COR-L47 (cell line): ENCODE measurements around the gene ERCC6L.
"Not testable (repeated sequence)": the region's sequence is repeated elsewhere in the genome, so short reads cannot be mapped to it uniquely, and the experiment has no call there.

ENCODE experiments used
- DNase-seq: peaks from one replicate; lab custom pipeline; 2025; lab: John Stamatoyannopoulos, UW

The ERCC6L gene

DNA sequence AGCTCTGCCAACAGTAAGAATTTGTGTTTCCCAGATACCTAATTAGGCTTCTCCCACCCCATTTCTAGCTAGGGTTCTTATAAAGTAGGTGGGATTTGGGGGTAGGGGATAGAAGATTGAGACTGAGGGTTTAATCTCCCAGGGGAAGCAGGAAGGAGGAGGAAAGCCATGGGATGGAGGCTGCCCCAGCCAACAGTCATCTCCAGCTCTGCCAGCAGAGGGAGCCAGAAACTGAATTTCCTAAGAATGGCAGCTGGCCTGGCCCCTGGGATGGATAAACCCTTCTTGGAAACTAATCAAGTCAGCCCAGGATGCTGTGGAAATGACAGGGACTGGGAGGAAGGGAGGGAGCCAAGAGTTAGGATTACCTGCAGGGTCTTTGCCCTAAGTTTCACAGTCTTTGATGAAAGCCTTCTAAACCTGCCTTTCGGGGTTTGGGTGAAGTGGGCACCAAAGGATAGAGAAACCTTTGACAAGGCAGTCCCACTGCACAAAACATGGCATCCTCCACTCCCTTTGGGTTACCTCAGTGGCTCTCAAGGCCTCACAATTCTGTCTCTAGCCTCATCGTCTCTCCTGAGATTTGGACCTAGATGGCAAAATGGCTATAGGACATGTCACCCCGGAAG is 6.7 kb upstream of the ERCC6L start:
- peak; percentile 40 for DNase-seq

- DNase-seq, result no peak
These were observed 4.6 kb upstream of the ERCC6L start for GRCh38 chrX:72243472-72243871.

DNA sequence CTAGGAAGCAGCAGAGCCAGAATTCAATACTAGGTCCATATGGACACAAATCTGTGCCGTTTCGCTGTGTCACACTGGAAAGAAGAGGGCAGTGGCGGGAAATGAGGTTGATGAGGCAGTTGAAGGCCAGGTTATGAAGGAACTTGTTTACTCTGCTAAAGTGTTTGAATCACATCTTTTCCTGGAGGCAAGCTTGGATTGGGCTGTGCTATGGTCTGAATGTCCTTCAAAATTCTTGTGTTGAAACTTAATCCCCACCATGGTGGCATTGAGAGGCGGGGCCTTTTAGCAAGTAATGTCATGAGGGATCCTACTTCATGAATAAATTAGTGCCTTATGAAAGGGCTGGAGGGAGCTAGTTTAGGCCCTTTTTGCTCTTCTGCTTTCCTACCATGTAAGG is 2.1 kb upstream of the ERCC6L start:
- DNase-seq, result no peak

DNA sequence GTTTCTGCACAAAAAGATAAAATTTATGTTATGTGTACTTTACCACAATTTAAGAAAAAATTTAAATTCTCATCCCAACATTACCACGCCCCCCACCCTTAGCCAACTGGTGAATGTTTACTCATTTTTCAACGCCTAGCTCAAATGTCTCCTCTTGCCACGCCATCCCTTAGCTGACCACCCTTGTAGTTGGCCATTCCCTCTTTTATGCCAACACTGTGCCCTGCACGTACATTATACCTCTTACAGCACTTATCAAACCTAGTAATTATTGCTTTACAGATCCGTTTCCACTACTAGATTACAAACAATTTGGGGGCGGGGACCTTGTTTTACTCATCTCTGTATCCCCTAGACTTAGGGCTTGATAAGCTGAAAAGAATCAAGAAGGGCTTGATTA is 644 bp downstream of the ERCC6L start:
- no peak for DNase-seq

DNA sequence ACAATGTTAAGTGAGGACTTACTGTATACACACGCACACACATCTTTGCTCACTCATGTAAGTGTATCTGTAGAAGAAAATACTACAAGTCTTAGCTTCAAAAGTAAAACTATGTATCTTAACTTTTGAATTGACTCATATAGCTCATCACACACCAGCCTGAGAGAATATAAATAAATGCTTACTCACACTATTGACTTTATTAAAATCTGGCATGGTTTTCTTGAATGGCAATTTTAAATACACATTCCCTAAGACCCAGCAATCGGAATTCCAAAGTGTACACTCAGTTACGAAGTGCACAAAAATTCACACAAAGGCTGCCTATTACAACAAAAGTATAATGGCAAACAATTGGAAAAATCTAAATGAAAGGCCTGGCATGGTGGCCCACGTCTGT is 2.0 kb downstream of the ERCC6L start:
- DNase-seq, result no peak

- DNase-seq, result no peak
These were observed 8.5 kb downstream of the ERCC6L start for GRCh38 chrX:72230290-72230689.

GRCh38 chrX:72220375-72220774 is 18.5 kb downstream of the ERCC6L start:
- DNase-seq, result not testable (repeated sequence)

DNA sequence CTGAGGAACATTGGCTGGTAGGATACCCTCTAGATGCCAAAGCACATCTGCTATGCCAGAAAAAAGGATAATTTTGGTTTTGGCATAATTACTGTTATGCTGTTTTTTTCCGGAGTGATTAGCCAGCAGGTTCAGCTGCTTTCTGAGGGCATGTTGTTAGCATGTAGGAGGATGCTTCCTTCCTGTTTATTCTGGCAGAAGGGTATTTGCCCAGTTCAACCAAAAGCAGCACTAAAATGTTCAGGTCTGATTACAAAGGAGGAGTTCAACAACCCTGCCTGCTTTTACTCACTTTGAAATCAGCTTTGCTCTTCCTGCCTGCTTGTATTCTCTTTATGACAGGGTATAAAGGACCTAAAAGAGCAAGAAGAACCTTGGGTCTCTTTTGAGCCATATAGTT is 21.9 kb downstream of the ERCC6L start:
- no peak for DNase-seq

- DNase-seq, result no peak
These were observed 30.6 kb downstream of the ERCC6L start for GRCh38 chrX:72208126-72208800.

DNA sequence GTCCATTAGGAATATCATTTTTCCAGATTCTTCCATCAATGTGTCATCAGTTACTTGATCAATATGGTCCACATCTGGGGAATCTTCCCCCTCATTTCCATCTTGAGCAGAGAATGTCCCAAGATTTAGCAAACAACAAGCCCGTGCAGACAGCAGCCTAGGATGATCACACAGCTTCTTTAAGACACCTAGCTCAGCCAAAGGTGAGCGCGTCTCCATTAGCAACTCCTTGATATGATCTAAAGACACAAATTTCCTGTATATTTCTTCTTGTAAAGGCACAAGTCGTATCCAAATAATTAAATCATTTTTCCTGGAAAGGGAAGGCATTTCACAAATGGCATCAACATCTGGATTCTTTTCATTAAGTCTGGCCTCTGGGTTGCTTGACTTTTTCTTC is 31.5 kb downstream of the ERCC6L start:
- no peak for DNase-seq

GRCh38 chrX:72205706-72206105 is 33.1 kb downstream of the ERCC6L start:
- no peak for DNase-seq

DNA sequence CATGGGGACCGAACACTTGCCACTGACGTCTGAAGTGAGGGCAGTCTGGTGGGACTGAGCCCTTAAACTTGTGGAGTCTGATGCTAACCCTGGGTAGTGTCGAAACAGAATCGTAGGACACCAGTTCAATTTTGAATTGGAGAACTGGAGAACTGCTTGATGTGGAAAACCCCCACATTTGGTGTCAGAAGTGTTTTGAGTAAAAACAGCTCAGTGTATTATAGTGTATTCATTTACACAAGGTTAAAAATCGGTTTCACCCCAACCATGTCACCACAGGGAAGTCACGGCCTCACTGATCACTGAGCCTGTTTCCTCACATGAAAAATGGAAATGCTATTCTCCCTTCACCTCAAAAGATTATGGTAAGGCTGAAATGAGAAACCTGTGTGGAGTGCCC is 35.4 kb downstream of the ERCC6L start:
- no peak for DNase-seq

DNA sequence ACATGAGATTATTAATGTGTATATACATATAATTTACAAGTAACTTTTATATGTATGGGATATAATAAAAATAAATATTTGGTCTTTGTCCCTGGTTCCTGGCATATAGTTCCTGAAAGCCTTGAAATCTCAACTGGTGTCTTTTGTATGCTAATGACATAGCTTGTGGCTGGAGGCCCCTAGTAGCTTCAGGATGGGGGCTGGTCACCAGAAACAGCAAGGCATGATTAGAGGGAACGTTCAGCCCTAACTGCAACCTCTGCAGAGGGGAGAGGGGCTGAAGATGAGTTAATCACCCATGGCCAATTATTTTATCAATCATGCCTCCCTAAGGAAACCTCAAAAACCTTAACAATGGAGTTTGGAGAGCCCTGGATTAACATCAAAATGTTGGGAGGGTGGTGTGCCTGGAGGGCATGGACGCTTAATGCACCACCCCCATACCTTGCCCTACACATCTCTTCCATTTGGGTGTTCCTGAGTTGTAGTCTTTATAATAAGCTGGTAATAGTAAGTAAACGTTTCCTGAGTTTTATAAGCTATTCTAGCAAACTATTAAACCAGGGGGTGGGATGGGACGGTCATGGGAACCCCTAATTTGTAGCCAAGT is 35.9 kb downstream of the ERCC6L start:
- no peak for DNase-seq

DNA sequence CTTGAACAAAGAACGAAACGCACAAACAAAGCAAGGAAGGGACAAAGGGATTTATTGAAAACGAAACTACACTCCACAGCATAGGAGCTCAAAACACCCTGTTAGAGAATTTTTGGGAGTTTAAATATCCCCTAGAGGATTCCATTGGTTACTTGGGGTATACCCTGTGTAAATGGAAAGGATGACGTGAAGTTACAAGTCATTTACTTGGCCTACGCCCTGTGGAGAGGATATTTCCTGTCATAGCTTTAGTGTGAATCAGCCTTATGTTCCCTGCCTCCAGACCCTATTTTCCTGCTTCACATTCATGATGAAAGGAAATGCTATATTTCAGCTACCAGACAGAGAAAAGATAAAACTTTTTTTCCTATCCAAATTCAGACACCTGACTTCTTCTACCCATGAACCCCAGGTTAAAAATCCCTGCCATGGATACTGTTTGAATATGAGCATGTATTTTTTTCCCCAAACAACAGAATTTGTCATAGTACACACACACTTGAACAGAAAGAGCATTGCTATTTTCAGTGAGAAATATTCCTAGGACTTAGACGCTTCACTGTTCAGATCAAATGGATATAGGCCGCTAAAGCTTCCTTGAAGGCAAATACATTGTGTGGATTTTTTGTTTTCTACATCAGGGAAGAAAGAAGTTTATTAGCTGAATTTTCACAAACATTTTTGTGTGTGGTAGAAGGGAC is 36.8 kb downstream of the ERCC6L start:
- no peak for DNase-seq

DNA sequence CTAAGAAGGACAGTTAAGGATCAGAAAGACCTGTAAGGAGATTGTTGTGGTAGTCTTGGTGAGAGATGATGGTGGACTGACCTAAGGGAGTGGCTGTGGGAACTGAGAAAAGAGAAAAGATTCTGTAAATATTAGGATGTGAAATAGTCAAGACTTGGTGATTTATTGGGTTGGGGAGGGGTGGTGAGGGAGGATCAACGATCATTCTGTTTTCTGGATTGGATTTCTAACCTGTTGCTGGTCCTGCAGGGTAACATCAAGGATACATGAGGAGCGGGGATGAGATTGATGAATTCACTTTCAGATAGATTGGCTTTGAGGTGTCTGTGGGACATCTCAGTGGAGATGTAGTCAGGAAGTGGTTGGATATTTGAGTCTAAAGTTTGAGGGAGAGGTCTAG is 55.9 kb downstream of the ERCC6L start:
- DNase-seq, result no peak

DNA sequence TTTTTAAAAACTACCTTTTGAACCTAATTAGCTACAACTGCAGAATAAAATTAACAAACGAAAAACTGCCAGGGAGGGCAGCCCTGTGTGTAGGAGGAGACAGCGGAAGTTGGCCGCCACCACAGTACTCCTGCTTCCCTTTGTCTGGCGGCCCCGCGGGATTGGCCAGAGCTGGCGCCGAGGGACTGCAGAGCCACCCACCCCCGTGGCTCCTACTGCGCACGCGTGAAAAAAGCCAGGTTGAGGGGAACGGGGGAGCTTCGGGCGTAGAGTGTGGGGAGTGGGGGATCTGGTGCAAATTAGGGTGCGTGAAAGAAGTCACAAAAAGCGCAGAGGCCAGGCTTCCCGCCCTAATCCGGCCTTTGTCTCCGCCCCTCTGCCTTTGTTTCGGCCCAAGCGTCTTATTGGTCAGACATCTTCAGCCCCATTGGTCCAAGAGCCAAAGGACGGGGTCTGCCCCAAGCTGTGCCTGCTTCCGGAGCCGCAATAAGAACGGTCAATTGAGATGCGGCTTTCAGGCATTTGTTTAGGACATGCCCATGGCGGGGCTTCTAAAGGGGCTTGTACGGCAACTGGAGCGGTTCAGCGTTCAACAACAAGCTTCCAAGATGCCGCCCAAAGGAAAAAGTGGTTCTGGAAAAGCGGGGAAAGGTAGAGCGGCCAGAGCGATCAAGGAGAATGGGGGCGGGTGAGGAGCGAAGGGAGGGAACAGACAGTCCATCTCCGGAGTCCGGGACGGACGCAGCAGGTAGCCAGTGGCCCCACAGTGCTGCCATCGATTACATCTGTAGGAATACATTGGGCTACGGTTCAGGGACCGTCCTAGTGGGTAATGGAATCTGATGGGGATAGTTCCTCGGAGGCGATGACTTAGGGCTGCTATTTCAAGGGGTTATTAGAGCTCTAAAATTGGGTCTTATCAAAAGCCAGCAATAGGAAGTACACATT is 57.4 kb downstream of the ERCC6L start, which contains the start of gene PIN4:
Gene PIN4 (plus strand): TSS at position 580 of the 948 bp plus-strand sequence. CDS start 29 bp downstream, at position 609.
- DNase-seq, result peak; percentile 93

DNA sequence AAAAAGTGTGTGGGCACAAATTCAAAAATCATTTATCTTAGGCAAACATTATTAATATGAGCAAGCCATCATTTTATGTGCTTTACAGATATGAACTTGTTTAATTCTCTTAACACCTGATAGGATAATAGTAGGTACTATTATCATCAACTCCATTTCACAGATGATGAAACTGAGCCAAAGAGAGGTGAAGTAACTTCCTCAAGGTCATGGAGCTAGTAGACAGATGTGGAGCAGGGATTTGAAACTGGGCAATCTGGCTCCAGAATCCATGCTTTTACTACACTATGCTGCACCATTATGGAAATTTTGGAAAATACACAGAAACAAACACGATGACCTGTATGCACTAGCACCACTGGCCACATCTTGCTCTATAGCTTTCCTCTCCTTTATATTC is 58.3 kb downstream of the ERCC6L start:
- peak; percentile 4 for DNase-seq

- no peak for DNase-seq
These were observed 61.8 kb downstream of the ERCC6L start for GRCh38 chrX:72176981-72177380.

- DNase-seq, result not testable (repeated sequence)
These were observed 62.5 kb downstream of the ERCC6L start for GRCh38 chrX:72176289-72176688.

DNA sequence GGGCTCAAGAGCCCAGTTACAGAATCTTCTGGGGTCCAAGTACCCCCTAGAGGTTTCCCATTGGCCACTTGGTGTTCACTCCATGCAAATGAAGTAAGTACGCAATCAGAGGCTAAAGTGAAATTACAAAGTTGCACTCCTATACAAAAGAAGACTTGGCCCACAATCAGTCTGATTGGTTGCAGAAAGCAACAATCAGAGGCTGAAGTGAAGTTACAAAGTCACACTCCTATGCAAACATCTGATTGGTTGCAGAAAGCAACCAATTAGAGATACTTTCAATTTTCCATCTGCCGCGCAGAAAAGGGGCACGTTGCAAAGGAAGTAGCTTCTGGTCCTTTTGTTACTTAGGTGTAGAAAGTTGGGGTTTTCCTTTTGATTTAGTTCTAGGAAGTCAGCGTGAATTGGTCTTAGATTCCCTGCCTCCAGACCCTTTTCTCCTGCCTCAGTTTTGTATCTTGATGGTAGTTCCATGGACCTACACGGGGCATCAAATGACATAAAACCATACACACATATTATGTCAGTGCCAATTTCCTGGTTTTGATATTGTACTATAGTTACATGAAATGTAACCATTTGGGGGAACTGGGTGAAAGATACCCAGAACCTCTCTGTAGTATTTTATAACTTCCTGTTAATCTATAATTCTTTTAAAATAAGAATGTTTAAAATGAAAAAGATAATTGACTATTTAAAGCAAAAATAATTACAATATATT is 69.7 kb downstream of the ERCC6L start:
- no peak for DNase-seq

GRCh38 chrX:72165551-72165950 is 73.3 kb downstream of the ERCC6L start:
- DNase-seq, result no peak
